GM13976 (cell line): ENCODE data around the gene KATNAL2.
"Not testable (repeated sequence)": the region's sequence is repeated elsewhere in the genome, so short reads cannot be mapped to it uniquely, and the experiment has no call there.

ENCODE experiments used
- DNase-seq: peaks from one replicate; pipeline ENCODE4 v3.0.0; 2012; ENCODE audit warnings: low spot score
- CTCF ChIP-seq: IDR thresholded peaks from 2 replicates; pipeline ENCODE4 v1.5.1; 2012; ENCODE audit warnings: borderline replicate concordance, mild to moderate bottlenecking; ENCODE audit not compliant: insufficient read depth; ENCODE audit errors: extremely low read depth, missing control alignments, control extremely low read depth
- in situ Hi-C: fragments of 300-500 bp; cut with MboI; formaldehyde crosslinking; loops from one replicate; pipeline ENCODE4 v1.12.0; 2022; ENCODE audit warnings: low sequenced_read_pairs, mixed read lengths, inconsistent platforms; ENCODE audit not compliant: unreplicated experiment

KATNAL2 gene

GRCh38 chr18:46953195-46953594, 35.8 kb downstream of the KATNAL2 start:
- no peak for TF ChIP-seq CTCF
- DNase-seq, result no peak
- in situ Hi-C loops, result no loop called here

- no peak for TF ChIP-seq CTCF
- in situ Hi-C loops, result no loop called here
- no peak for DNase-seq
Measured at GRCh38 chr18:46958209-46958608, 40.8 kb downstream of the KATNAL2 start.

- in situ Hi-C loops, DNase-seq: not testable (repeated sequence)
Measured at GRCh38 chr18:46963656-46964578, 46.5 kb downstream of the KATNAL2 start.

- in situ Hi-C loops, DNase-seq: not testable (repeated sequence)
Measured at GRCh38 chr18:46964579-46965293, 47.3 kb downstream of the KATNAL2 start.

GRCh38 chr18:46966266-46966665, 48.9 kb downstream of the KATNAL2 start:
- in situ Hi-C loops, DNase-seq: not testable (repeated sequence)

- DNase-seq, in situ Hi-C loops: not testable (repeated sequence)
Measured at GRCh38 chr18:46969551-46969950, 52.1 kb downstream of the KATNAL2 start.

GRCh38 chr18:47019870-47020269, 102.5 kb downstream of the KATNAL2 start:
- DNase-seq, in situ Hi-C loops: not testable (repeated sequence)

GRCh38 chr18:47020757-47021156, 103.4 kb downstream of the KATNAL2 start:
- in situ Hi-C loops, DNase-seq: not testable (repeated sequence)

- DNase-seq, in situ Hi-C loops: not testable (repeated sequence)
Measured at GRCh38 chr18:47022821-47023220, 105.4 kb downstream of the KATNAL2 start.

GRCh38 chr18:47023769-47024465, 106.5 kb downstream of the KATNAL2 start:
- DNase-seq, in situ Hi-C loops: not testable (repeated sequence)

- DNase-seq, in situ Hi-C loops: not testable (repeated sequence)
Measured at GRCh38 chr18:47025557-47026174, 108.3 kb downstream of the KATNAL2 start.

- in situ Hi-C loops, DNase-seq: not testable (repeated sequence)
Measured at GRCh38 chr18:47028738-47029137, 111.3 kb downstream of the KATNAL2 start.

- in situ Hi-C loops, DNase-seq: not testable (repeated sequence)
Measured at GRCh38 chr18:47029684-47030353, 112.4 kb downstream of the KATNAL2 start.

GRCh38 chr18:47030887-47031286, 113.5 kb downstream of the KATNAL2 start:
- in situ Hi-C loops, DNase-seq: not testable (repeated sequence)
